HG02678 (cell line): Measurements from ENCODE around the gene GPR31.

Experiments
- ATAC-seq: cut with Tn5 transposase; IDR thresholded peaks from one replicate; pipeline ENCODE4 v1.9.1; 2021; ENCODE audit warnings: mild to moderate bottlenecking, moderate library complexity; ENCODE audit not compliant: unreplicated experiment

The GPR31 gene

GRCh38 chr6:167140589-167141474 is 16.9 kb downstream of the GPR31 start:
- ATAC-seq = peak; percentile 65

- ATAC-seq = no peak
These were observed 18.0 kb downstream of the GPR31 start for GRCh38 chr6:167139761-167140160.

- ATAC-seq = no peak
These were observed 19.9 kb downstream of the GPR31 start for GRCh38 chr6:167137881-167138280.

GRCh38 chr6:167137081-167137480 is 20.7 kb downstream of the GPR31 start:
- ATAC-seq = no peak

- ATAC-seq = no peak
These were observed 21.4 kb downstream of the GPR31 start for GRCh38 chr6:167136376-167136775.

GRCh38 chr6:167134448-167135328 is 23.1 kb downstream of the GPR31 start:
- no peak for ATAC-seq

- ATAC-seq = no peak
These were observed 26.8 kb downstream of the GPR31 start for GRCh38 chr6:167130712-167131684.

GRCh38 chr6:167130008-167130677 is 27.6 kb downstream of the GPR31 start:
- peak; percentile 65 for ATAC-seq

- ATAC-seq = no peak
These were observed 28.2 kb downstream of the GPR31 start for GRCh38 chr6:167129562-167129961.

- ATAC-seq = no peak
These were observed 28.6 kb downstream of the GPR31 start for GRCh38 chr6:167129159-167129558.

GRCh38 chr6:167127785-167128531 is 29.8 kb downstream of the GPR31 start:
- ATAC-seq = peak; percentile 55

GRCh38 chr6:167125855-167126349 is 31.9 kb downstream of the GPR31 start:
- ATAC-seq = no peak

GRCh38 chr6:167125410-167125809 is 32.4 kb downstream of the GPR31 start:
- no peak for ATAC-seq

GRCh38 chr6:167124753-167125152 is 33.0 kb downstream of the GPR31 start:
- no peak for ATAC-seq

- peak; percentile 28 for ATAC-seq
These were observed 34.7 kb downstream of the GPR31 start, which contains the start of gene CCR6 for GRCh38 chr6:167122827-167123657. CCR6 (plus strand) TSS chr6:167123096; CDS start chr6:167136135, 13,039 bp downstream.

GRCh38 chr6:167122041-167122826 is 35.5 kb downstream of the GPR31 start:
- ATAC-seq = peak; percentile 37

- ATAC-seq = no peak
These were observed 36.4 kb downstream of the GPR31 start for GRCh38 chr6:167121335-167121841.
